HG03175 (cell line): ENCODE results near the gene EHBP1.

ENCODE experiments used
- ATAC-seq: cut with Tn5 transposase; IDR thresholded peaks from one replicate; pipeline ENCODE4 v1.9.1; 2021; ENCODE audit warnings: mild to moderate bottlenecking, moderate library complexity; ENCODE audit not compliant: unreplicated experiment

The EHBP1 gene

DNA sequence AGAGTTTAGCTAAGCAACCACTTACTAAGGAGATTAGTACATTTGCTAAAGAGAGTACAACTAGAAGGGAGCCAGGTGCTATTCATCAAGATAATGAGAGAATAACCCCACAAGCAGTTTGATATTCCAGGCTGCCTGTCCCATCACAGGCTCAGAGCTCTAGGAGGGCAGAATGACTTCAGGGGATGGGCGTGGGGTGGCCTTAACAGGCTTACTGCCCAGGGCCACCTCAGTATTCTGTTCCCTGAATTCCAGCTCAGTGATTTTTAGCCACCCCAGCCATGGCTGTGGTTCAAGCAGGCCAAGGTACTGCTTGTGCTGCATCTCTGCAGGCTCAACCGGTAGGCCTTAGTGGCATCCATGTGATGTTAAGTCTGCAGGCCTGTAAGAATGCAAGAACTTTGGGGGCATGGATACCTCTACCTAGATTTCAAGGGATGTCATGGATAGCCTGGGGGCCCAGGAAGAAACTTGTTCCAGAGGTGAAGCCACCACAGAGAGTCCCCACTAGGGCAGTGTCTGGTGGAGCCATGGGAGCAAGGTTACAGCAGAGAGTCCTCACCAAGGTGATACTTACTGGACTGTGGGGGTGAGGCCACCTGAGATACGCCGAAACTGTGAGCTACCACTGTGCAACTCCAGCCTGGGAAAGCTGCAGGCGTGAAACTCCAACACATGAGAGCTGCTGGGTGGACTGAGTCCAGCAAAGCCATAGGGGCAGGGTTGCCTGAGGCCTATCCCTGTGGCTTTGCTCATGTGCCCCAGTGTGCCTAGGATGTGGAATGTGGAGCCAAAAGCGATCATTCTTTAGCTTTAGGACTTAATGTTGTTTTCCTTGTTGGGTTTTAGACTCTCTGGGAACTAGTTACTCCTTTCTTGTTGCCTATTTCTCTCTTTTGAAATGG, 107.7 kb downstream of the EHBP1 start:
- no peak for ATAC-seq

DNA sequence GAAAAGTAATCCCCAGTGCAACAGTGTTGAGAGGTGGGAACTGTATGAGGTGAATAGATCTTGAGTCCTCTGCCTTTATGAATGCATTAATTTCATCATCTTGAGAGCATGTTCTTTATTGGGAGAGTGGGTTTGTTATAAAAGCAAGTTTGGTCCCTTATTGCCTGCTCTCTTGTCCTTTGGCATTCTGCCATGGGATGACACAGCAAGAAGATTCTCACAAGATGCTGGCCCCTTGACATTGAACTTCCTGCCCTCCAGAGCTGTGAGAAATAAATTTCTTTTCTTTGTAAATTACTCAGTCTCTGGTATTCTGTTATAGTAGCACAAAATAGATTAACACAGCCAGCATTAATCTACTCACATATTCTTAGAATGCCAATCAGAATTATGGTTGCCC, 108.6 kb downstream of the EHBP1 start:
- no peak for ATAC-seq

DNA sequence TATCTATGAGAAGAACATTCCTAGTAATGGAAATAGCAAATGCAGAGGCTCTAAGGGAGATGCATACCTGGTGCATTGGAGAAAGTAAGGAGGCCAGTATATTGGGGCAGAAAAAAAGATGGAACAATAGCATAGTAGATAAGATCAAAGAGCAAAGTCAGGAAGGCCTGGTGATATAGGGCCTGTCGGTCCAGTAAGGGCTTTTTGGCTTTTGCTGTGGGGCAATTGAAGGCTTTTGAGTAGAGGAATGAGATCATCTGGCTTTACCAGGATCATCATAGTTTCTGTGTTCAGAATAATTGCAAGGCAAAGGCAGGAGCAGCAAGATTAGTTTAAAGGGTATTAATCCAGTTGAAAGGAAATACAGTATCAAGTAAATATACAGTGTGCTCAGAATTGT, 111.8 kb downstream of the EHBP1 start:
- no peak for ATAC-seq

DNA sequence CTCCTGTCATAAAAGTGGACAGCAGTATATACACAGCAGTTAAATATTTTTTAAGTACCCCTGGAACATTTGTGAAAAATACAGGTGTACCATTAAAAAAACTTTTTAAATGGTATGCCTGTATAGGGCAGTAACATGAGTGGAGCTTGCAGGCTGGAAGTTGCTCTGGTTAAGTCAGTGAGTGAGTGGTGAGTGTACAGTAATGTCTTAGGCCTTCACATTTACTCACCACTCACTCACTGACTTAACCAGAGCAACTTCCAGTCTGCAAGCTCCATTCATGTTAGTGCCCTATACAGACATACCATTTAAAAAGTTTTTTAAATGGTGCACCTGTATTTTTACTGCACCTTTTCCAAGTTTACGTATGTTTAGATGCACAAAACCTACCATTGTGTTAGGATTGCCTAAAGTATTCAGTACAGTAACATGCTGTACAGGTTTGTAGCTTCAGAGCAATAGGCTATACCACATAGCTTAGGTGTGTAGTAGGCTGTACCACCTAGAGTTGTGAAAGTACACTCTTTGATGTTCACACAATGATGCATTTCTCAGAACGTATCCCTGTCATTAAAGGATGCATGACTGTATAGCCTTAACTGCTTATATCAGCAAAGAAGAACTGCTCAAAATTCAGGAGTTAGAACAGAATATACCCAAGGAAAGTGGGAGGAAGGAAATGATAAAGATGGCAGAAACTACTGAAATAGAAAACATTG, 112.6 kb downstream of the EHBP1 start:
- ATAC-seq: no peak

DNA sequence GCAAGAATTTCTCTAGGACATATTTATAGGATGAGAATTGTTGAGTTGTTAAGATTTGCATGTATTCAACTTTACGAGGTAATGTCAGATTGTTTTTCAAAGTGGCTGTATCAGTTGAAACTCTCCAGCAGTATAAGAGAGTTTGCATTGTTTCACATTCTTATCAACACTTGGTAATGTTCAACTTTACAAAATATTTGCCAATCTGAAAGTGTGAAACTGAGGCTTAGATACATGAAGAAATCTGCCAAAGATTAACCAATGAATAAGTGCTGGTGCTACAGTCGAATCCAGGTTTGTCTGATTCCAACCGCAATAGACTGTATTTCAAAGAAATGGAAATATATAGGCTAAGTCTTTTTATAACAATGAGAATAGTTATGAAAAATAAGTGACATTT, 117.0 kb downstream of the EHBP1 start:
- no peak for ATAC-seq

DNA sequence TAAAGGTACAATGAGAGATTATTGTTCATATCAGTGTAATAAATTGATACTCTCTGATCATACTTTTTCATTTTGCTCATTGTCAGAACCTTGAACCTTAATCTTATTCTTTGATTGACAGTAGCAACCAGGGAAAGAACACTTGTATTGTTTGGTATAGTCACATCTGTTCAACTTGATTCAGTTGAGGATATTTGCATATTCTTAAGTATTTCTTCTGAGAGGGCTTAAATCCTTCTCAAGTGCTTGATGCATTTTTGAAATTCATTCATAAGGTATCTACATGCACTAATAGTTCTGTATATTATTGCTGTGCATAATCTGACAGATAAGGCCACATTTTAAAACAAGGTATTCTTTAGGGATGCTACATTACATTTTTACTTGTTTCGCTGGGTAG, 118.9 kb downstream of the EHBP1 start:
- no peak for ATAC-seq

DNA sequence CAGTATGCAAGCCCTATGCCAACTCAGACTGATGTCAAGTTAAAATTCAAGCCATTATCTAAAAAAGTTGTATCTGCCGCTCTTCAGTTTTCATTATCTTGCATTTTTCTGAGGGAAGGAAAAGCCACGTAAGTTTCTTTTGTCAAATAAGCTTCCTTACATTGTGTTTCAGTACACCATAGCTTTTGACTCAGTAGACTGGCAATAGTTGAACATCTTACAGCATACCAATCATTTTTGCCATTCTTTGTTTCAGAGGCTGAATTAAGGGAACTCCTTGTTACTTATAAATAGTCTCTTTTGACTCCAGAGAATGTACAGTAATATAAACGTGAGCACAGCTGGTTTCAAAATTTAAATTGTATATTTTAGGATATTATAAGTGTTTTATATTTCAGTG, 120.6 kb downstream of the EHBP1 start:
- ATAC-seq: no peak

DNA sequence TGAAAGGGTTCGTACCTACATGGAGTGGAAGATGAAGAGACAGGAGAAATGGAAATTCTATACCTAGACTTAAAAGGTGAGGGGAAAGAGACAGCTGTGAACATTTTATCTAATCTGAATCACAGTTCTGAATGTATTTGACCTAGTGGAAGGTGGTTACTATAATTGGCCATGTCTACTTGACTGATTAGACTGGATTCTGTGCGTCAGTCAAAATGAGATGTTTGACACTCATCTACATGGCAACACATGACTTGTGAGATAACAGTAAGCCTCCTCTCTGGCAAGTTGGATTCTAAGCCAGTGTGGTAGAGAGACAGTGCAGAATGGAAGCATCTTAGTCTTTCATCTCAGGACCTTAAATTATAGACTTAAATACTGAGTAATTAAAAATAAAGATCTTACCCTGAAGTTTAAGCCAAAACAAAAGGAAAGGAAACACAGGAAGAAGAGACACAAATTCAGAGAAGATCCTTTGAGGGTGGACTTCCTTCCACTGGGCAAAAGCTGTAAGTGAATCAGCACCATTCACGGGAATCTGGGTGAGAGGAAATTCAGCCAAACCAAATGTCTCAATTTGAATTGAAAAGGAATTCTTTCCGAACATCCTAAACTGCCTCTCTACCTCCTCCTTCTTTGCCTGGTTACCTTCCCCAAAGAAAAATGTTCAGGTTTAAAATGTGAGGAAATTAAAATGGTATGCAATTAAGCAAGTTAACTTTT, 121.6 kb downstream of the EHBP1 start:
- no peak for ATAC-seq

DNA sequence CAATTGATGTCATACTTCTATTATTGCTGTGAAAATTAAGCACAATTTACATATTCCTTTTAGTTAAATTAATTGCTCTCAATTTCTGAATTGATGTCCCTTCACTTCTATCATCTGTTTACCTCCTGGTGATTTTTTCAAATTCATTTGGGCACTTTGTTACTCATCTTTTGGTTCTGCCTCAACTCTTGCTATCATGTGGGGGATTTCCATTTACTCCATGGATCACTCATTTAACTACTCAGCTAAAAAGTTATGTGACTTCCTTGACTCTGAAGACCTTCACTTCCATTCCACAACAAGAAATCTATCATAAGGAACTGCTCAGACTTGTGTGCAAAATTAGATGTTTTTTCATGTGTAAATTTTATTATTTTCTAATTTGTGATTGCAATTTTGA, 126.2 kb downstream of the EHBP1 start:
- no peak for ATAC-seq

DNA sequence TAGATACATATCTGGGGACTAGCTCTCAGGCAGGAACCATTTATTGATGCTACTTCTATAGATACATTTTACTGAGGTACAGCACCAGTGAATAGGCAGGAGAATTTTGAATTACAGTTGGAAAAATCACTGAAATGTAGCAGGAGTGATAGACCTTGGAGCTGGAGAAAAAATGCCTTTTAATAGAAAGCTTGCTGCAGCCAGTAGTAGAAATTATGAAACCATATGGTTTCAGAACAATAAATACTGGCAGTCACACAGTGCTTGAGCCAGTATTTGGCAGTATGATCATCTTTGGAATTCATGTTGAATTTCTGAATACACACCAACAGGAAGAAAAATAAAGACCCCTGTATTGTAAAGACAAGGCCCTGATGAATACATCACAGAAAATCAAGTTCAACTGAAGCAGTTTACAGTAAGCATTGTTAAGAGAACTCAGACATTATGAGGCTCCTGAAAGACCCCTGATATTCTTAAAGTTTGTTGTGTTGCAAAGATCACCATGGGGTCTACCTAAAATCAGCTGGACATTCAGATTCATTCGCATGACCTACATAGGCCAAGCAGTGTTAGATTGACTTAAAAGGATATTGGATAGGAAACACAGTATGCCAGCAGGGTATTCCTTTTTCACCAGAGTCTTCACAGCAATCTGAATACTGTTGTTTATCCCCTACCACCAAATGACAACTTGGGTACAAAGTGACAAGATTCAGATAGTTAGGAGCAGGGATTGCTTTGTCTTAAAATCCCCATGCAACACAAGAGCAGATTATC, 139.0 kb downstream of the EHBP1 start:
- ATAC-seq: no peak

DNA sequence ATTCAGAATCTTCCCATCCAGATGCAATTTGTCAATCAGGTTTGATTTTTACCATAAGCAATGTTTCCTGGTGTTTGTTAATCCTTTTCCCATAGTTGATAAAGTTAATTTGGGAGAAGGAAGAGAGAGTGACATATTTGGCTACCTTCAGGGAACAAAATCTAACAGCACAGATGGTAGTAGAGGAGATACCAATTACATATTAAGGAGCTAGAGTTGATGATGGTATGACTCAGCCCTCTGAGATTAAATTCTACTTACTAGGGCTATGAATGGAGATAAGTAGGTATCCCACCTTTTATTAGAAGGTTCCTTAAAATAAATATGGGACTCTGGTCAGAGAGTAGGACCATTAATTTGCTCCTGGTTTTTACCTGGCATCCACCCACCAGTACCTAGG, 139.7 kb downstream of the EHBP1 start:
- no peak for ATAC-seq

DNA sequence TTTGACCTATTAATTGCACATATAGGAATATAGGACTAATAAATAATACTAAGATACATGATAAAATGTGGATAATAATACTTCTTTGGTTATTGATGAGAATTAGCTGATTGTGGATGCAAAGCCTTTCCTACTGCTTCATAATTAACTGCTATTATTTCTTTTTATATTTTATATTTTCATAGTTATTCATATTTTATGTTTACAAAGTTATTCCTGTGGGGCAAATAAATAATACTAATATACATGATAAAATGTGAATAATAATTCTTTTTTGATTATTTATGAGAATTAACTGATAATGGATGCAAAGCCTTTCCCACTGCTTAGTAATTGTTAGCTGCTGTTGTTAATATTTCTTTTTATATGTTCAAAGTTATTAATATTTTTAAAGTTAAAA, 146.7 kb downstream of the EHBP1 start:
- ATAC-seq: no peak

DNA sequence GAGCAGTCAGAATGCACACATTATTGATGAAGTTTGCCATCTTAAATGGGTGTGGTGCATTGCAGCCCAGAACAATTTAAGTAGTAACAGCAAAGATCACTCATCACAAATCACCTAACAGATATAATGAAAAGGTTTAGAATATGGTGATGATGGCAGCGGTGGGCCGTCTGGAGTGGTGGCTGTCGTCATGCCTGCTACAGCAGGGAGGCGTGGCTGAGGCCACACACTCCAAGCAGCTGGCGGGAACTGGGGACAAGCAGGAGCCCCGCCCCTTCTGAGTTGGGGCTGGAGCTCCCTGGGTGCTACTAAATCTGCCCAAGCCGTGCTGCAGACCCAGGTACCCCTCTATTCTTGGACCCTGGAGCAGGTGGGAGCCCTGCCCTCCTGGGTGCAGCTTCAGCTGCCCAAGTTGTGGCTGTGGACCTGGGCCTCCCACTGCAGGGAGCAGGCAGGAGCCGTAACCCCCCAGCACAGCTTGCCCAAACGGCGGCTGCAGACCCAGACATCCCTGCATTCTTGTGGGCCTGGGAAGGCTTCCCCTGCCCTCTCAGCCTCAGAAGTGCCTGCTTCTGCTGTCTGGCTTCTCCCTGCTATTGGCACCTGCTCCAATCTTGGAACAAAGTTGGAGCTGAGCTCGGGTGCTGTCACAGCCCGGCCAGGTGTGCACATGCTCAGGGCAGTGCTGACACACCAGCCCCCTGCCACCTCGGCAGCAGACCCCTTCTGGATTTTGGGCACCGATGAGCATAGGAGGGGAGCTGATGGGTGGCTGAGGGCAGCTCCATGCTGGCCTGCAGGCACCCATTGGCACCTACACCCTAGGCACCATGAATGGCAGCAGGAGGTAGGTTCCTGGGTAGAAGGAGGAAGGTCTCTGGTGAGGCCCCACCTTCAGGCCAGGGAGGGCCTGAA, 149.3 kb downstream of the EHBP1 start:
- no peak for ATAC-seq

DNA sequence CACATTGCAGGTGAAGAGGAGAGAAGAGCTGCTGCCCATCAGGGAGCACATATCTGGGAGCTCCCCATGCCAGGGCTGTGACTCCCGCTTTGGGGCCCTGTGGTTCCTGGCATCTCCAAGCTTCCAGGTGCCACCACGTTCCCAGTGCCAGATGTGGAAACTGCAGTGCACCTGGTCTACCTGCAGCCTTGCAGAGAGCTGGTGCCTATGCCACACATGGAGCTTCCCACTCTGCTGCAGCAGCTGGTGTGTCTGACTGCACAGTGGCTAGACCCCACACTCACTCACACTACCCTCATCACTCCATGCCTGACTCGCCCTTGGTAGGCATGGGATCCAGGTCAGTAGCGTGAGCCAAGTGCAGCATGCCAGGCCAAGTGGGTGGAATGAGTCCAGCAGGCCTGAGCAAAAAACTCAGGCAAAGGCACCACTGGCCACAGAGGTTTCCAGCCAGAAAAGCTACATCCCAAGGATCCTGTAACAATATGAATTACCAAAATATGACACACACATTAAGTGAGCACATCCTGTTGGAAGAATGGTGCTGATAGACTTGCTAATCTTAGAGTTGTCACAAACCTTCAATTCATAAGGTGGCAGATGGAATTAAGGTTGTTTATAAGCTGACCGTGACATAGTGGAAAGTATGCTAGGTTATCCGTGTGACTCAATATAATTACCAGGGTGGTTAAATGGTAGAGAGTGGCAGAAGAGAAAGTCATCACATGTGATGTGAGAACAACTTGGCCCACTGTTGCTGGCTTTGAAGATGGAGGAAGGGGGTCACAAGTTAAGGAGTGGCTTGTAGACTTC, 150.9 kb downstream of the EHBP1 start:
- no peak for ATAC-seq

DNA sequence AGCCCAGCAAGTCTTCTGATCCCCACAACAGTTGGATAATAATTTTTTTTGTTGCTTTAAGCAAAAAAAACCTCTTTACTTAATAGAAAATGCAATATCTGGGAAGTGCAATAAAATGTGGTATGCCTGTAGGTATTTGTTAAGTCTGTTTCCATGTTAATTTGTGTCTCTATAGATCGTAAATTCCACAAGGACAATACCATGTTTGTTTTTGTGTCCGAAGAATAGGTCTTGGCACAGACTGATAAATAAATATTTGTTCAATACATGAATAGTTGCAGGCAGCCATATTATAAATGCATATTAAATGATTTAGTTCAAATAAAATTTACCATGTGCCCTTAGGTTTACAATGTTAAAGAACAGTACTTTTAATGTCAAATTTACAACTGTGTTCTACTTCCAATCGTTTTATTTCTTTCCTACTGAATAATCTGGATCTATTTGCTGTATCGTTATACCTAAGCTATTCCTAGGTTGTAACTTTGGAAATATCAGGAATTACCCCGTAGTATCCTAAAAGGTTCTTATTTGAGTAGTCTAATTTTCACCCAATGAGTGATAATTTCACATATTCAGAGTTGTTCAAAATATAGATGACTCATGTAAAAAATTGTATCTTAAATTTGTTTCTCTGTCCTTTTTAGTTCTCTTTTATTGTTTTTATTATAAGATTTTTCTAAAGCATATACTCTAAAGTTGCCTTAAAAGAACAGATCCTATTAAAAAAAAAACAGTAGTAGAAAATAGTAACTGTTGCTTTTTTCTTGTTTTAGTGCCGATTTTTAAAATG, 151.8 kb downstream of the EHBP1 start:
- ATAC-seq: no peak

DNA sequence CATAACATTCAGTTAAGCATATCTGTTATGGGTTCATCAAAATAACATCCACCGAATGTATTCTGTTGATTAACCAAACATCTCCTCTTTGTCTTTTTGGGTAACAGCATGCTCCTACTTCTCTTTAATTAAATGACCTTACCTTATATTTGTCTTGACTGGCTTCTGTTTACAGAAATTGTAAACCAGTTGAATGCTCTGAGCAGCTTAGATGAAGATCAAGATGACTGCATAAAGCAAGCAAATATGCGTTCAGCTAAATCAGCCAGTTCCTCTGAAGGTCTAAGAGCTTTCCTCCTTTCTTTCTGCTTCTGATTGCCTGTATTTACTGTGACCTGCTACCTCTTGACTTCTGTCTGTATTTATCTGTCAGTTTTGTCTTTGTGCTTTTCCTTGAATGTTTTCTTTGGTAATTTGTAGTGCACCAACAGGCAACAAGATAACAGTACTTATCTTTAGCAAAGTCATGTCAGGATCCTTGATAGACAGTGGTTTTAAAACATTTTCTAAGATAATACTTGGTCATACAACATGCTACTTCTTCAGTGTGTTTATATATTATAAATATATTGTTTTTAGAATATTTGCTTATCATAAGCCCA, 152.8 kb downstream of the EHBP1 start:
- no peak for ATAC-seq

DNA sequence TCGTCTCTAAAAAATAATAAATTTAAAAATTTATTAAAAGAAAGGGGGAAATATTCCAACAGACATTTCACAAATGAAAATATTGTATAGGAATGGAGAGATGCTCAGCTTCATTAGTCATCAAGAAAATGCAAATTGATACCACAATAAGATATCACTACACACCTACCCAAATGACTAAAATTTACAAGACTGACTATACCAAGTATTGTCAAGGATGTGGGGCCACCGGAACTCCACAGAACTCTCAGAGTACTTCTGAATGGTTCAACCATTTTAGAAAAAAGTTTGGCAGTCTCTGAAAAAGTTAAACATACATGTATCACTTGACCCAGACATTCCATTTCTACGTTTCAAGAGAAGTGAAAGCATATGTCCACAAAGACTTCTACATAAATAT, 163.4 kb downstream of the EHBP1 start:
- no peak for ATAC-seq

DNA sequence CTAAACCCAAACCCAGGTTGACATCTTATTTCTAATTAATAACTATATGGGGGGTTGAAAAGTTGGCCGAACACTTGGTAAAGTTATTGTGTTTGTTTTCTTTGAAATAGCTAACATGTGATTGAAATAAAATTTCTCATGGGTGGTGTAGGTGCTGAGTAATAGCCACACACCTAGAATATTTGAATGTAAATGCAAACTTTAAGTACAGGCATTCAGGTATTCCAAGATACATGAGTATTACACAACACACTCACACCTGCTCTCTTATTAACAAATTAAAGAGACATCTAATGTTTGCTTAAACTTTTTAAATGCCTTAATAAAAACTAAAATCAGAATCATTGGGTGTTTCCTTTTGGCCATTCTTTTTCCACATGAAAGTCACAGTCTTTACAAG, 165.5 kb downstream of the EHBP1 start:
- no peak for ATAC-seq
